Heart left ventricle (tissue), 13 donors: Measurements from ENCODE around the gene SIGLEC14.

Experiments used
- POLR2A ChIP-seq, 2 donors: fragments of 450-650 bp; IDR thresholded peaks; one replicate each; pipeline ENCODE4 v1.6.1; 2017; ENCODE audit warnings: antibody characterized with exemption in 2 of 2, mild to moderate bottlenecking in 2 of 2, moderate library complexity in 2 of 2
- TF ChIP-seq, protein P1 (sequence below), 12 donors: fragments of 200-600 bp; sonication (generic) in 4 of 12; IDR thresholded peaks; one replicate each; pipeline versions ENCODE4 v1.5.0 to v1.8.0; 2018 to 2022; ENCODE audit warnings: antibody characterized with exemption in 12 of 12, mild to moderate bottlenecking in 5 of 12
- donor health status: ischemic (EF 13 %, LVEDD 7.1; RV severe dilation, severe dysfunction).
- donor health status: DM: no; HTN: yes; CAD: no.
- donor health status: DM: no; HTN: no; CAD: no.
- donor health status: ischemic (EF 25% LVEDD 6.9; RV normal size, moderate dysfunction).
- donor health status: ischemic (EF 25% LVEDD 5.7; RV mildly dilated, moderate dysfunction).
- donor health status: ischemic (EF 35%, LVEDD 5.7; RV mildly dilated, moderate dysfunction).
- donor health status: nonischemic (EF 11% LVEDD 7.7; RV severe dilation, severe dysfunction).
- donor health status: DM: yes; HTN: yes; CAD: no.
- donor health status: PGD.
- donor health status: ischemic (EF 29% LVEDD 5.4; RV normal size, mild dysfunction).
- donor health status: nonischemic (EF 23%, LVEDD 6.1; RV moderate dilation, normal function).

DNA sequence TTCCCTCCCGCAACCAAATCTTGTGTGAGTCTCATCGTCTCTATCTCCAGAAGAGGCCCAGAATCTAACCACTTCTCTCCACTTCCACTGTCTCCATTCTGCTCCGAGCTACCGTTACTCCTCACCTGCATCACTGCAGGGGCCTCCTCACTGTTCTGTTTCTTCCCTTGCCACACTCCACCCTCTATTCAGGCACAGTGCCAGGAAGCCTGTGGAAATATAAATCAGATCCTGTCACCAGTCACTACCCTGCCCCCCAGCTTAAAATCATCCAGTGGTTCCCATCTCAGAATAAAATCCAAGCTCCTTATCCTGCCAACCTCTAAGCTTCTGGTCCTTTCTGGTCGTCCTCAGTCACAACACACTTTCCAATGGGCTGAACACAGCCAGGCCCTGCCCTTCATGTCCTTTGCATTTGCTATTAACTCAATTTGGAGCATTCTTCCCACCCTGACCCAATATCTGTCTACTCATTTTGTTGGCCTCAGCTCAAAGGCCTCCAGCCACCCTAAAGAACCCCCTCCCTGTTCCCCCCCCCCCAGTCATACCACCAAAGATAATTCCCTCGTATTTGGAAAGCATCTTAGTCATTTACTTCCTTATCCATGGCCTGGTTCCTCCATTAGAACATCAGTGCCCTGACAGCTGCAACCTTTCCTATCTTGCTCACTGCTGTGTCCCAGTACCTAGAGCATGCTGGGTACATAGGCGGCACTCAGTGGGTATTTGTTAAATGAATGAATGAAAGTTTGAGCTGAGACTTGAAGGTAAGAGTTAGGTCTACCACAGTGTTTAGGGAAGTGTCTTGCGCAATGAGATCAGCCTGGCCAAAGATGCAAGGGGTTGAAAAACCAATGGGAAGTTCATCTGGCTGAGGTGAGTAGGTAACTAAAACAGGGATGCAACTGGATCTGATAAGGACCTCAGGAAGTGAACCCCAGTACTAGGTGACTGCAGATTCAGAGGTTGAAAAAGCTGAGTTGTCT lies 51.1 kb downstream of the SIGLEC14 start:
- TF ChIP-seq, protein P1, sequence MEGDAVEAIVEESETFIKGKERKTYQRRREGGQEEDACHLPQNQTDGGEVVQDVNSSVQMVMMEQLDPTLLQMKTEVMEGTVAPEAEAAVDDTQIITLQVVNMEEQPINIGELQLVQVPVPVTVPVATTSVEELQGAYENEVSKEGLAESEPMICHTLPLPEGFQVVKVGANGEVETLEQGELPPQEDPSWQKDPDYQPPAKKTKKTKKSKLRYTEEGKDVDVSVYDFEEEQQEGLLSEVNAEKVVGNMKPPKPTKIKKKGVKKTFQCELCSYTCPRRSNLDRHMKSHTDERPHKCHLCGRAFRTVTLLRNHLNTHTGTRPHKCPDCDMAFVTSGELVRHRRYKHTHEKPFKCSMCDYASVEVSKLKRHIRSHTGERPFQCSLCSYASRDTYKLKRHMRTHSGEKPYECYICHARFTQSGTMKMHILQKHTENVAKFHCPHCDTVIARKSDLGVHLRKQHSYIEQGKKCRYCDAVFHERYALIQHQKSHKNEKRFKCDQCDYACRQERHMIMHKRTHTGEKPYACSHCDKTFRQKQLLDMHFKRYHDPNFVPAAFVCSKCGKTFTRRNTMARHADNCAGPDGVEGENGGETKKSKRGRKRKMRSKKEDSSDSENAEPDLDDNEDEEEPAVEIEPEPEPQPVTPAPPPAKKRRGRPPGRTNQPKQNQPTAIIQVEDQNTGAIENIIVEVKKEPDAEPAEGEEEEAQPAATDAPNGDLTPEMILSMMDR (IDR thresholded peaks at IDR 0.05): no peak
- TF ChIP-seq POLR2A (IDR thresholded peaks at IDR 0.05): no peak
